GM12878 (cell line): ENCODE data around the gene FBXL17. TPM values are rescaled to one million over a fixed set of nuclear protein-coding genes. Genes with fewer than 3 reads are reported as not detected.

Source experiments
- ATAC-seq: fragments of 200-7000 bp; cut with Tn5 transposase; 3 replicates; pipeline ENCODE4 v1.9.1; 2020; ENCODE audit warnings: mild to moderate bottlenecking, moderate library complexity
- BruUV-seq: library from RNA; stranded (reverse); fragments of 400-500 nt; replicated peaks from 2 replicates; lab custom pipeline; 2021; lab: Mats Ljungman, UMichigan
- CTCF ChIA-PET: fragments of 300-600 bp; sonication (Branson Sonifier 250); formaldehyde crosslinking; extraction: SDS; loops from one replicate; lab custom pipeline; 2021; ENCODE audit warnings: inconsistent platforms; lab: Yijun Ruan, JAX
- POLR2A ChIA-PET: fragments of 350-600 bp; formaldehyde crosslinking; extraction: SDS; loops from one replicate; lab custom pipeline; 2021; ENCODE audit warnings: inconsistent platforms; lab: Charles Lee
- RAD21 ChIA-PET: fragments of 300-600 bp; sonication (Branson Sonifier 250); formaldehyde crosslinking; loops from one replicate; lab custom pipeline; 2023; ENCODE audit warnings: antibody characterized with exemption; ENCODE audit not compliant: unreplicated experiment; lab: Charles Lee
- SMC1A ChIA-PET: fragments of 300-600 bp; sonication (Branson Sonifier 250); formaldehyde crosslinking; loops from one replicate; lab custom pipeline; 2023; ENCODE audit not compliant: unreplicated experiment, uncharacterized antibody; lab: Charles Lee
- DNase-seq: peaks from one replicate; pipeline ENCODE4 v3.0.0-alpha.2; 2011; ENCODE audit warnings: low read depth, low spot score
- FAIRE-seq: peaks from 3 replicates; lab custom pipeline; 2011; peaks lifted over from hg19 to GRCh38; lab: Jason Lieb, UNC
- H2AFZ ChIP-seq: 2 replicates; pipeline ENCODE4 v1.6.0; 2011; ENCODE audit warnings: low read depth, low read length, control low read depth; ENCODE audit not compliant: control insufficient read depth
- H3K27ac ChIP-seq: 2 replicates; pipeline ENCODE4 v1.5.1; 2011; ENCODE audit warnings: control low read depth; ENCODE audit not compliant: control insufficient read depth, insufficient read depth
- H3K27me3 ChIP-seq, 2 experiments: replicated peaks in 1 of 2; 2 replicates each; pipeline versions ENCODE4 v1.6.0 to v1.6.1; 2011; ENCODE audit warnings: low read length in 1 of 2; ENCODE audit not compliant: control insufficient read depth in 2 of 2, insufficient read depth in 2 of 2
- H3K36me3 ChIP-seq, 2 experiments: 2 replicates each; pipeline ENCODE4 v1.5.1; 2011; ENCODE audit warnings: low read length in 1 of 2; ENCODE audit not compliant: control insufficient read depth in 2 of 2, insufficient read depth in 2 of 2
- H3K4me1 ChIP-seq: 2 replicates; pipeline ENCODE4 v1.6.1; 2011; ENCODE audit warnings: mild to moderate bottlenecking, low read length, moderate library complexity, mixed read lengths; ENCODE audit not compliant: control insufficient read depth, insufficient read depth
- H3K4me2 ChIP-seq: 2 replicates; pipeline ENCODE4 v1.6.0; 2011; ENCODE audit warnings: control low read depth; ENCODE audit not compliant: control insufficient read depth, insufficient read depth
- H3K4me3 ChIP-seq: fragments of 200-600 bp; sonication (generic); 2 replicates; pipeline ENCODE4 v1.5.1; 2016
- H3K79me2 ChIP-seq: 2 replicates; pipeline ENCODE4 v1.6.0; 2011; ENCODE audit warnings: low read length; ENCODE audit not compliant: control insufficient read depth, insufficient read depth
- H3K9ac ChIP-seq: 2 replicates; pipeline ENCODE4 v1.8.0; 2011; ENCODE audit warnings: low read length, control low read depth, mixed read lengths; ENCODE audit not compliant: control insufficient read depth, insufficient read depth
- H3K9me3 ChIP-seq: replicated peaks from 3 replicates; pipeline ENCODE4 v1.5.1; 2011; ENCODE audit warnings: mild to moderate bottlenecking, low read length; ENCODE audit not compliant: control insufficient read depth, insufficient read depth
- H4K20me1 ChIP-seq: 2 replicates; pipeline ENCODE4 v1.6.0; 2011; ENCODE audit not compliant: control insufficient read depth, insufficient read depth
- CREB1 ChIP-seq: IDR thresholded peaks from 2 replicates; pipeline ENCODE4 v1.6.1; 2012; ENCODE audit warnings: low read depth, mild to moderate bottlenecking, inconsistent platforms
- ESRRA ChIP-seq: IDR thresholded peaks from 2 replicates; pipeline ENCODE4 v1.6.1; 2012; ENCODE audit warnings: mild to moderate bottlenecking, low read length, improper control_type of control experiment
- POLR2A ChIP-seq: IDR thresholded peaks from 2 replicates; pipeline ENCODE4 v1.6.1; 2011; ENCODE audit warnings: low read depth, mild to moderate bottlenecking, low read length
- RB1 ChIP-seq: fragments of 450-650 bp; formaldehyde crosslinking; IDR thresholded peaks from 2 replicates; pipeline ENCODE4 v1.6.1; 2017; ENCODE audit warnings: mild to moderate bottlenecking, borderline replicate concordance
- RELA ChIP-seq: fragments of 450-650 bp; IDR thresholded peaks from 2 replicates; pipeline ENCODE4 v1.8.0; 2014; ENCODE audit warnings: borderline replicate concordance; ENCODE audit not compliant: partially characterized antibody
- YY1 ChIP-seq: IDR thresholded peaks from 2 replicates; pipeline ENCODE4 v1.6.1; 2011; ENCODE audit warnings: low read depth, mild to moderate bottlenecking, low read length
- ZNF274 ChIP-seq: IDR thresholded peaks from one replicate; pipeline ENCODE4 v1.8.0; 2011; ENCODE audit not compliant: insufficient read length, insufficient read depth
- WGBS: methylation state at CpG from one replicate; pipeline ENCODE4 v1.1.6; 2016; ENCODE audit warnings: low lambda C conversion rate; ENCODE audit not compliant: insufficient replicate concordance, insufficient coverage; ENCODE audit errors: missing lambda C conversion rate; 5-methylcytosine and 5-hydroxymethylcytosine counted together
- in situ Hi-C: fragments of 300-500 bp; cut with MboI; formaldehyde crosslinking; loops from 9 replicates; pipeline ENCODE4 v1.14.3; 2018; ENCODE audit warnings: mixed read lengths
- intact Hi-C: fragments of 100-400 bp; cut with micrococcal nuclease; formaldehyde crosslinking; loops from one replicate; pipeline ENCODE4 v1.14.2; 2022; ENCODE audit not compliant: unreplicated experiment
- polyA plus RNA-seq, 11 experiments: library from polyadenylated mRNA; depleted of rRNA in 4 of 11; unstranded in 6 of 11; stranded (reverse) in 5 of 11; fragments of >200 nt; fragmentation: Nextera tagmentation in 4 of 11; fragmentation: Illumina TruSeq in 1 of 11; extraction: Ambion mirVana in 4 of 11; extraction: Trizol in 1 of 11; gene quantifications; 1 replicate in 1 of 11; 2 replicates in 10 of 11; pipeline versions ENCODE4 v1.2.1 to v1.2.3, GENCODE V29; 2011 to 2016; ENCODE audit warnings: inconsistent platforms in 2 of 11, missing spikeins in 2 of 11, low read depth in 1 of 11
- total RNA-seq, 4 experiments: library from RNA; depleted of rRNA in 3 of 4; stranded (reverse); fragments of >200 nt in 3 of 4; fragmentation: Illumina TruSeq in 1 of 4; extraction: Trizol in 1 of 4; gene quantifications; 2 replicates each; pipeline versions ENCODE4 v1.2.1 to v1.2.3, GENCODE V29; 2013 to 2021
- TF ChIP-seq, protein P1 (sequence below): fragments of 450-650 bp; IDR thresholded peaks from 2 replicates; pipeline ENCODE4 v1.6.1; 2016; ENCODE audit warnings: mild to moderate bottlenecking
- TF ChIP-seq, protein P2 (sequence below): IDR thresholded peaks from 2 replicates; pipeline ENCODE4 v1.6.1; 2011; ENCODE audit warnings: mild to moderate bottlenecking, low read depth, low read length, moderate library complexity; ENCODE audit not compliant: insufficient replicate concordance
- TF ChIP-seq, protein P3 (sequence below): fragments of 450-650 bp; IDR thresholded peaks from 2 replicates; pipeline ENCODE4 v1.6.1; 2017; ENCODE audit warnings: mild to moderate bottlenecking, low read depth, inconsistent platforms; ENCODE audit not compliant: poor library complexity, severe bottlenecking

FBXL17 gene
- total and polyA plus RNA-seq, 10 of the 15 experiments (the other 5 are each of a cell fraction or from before 2014, with no cell fraction given), result 0.88 to 9.0 (median 4.4) TPM

DNA sequence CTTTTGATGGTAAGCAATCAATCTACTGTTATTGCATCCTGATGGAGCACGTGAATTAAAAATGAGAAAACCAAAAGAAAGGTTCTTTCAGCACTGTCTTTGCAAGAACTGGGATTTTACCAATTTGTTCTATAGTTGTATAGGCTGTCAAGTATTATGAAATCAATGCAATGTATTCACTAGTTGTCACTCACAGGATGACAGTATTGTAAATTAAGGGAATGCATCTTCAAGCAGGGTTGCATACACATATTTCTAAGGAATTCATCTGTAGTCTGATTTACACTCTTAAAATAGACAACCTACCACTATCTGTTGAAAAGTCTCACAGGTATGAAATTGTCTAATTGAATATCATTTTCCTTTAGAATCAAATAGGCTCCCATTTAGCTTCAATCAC lies 252.8 kb downstream of the FBXL17 start:
- no peak overlapping the region for H2AFZ ChIP-seq
- no peak for ATAC-seq
- no peak overlapping the region for H3K4me2 ChIP-seq
- no peak overlapping the region for H3K4me3 ChIP-seq
- H3K4me1 ChIP-seq, result no peaks in the 10 kb centered on the region
- no peaks in the 10 kb centered on the region for H4K20me1 ChIP-seq
- no peak overlapping the region for H3K9ac ChIP-seq
- intact Hi-C loops, result no loop called here
- RAD21 ChIA-PET, result no interaction called here
- DNase-seq, result no peak
- no peaks in the 10 kb centered on the region for H3K27me3 ChIP-seq
- H3K27ac ChIP-seq, result no peak overlapping the region
- SMC1A ChIA-PET, result no interaction called here
- H3K79me2 ChIP-seq, result no peaks in the 10 kb centered on the region
- 56% methylated on average over 1 of the region's 1 CpG for WGBS
- H3K9me3 ChIP-seq, result no peaks in the 10 kb centered on the region
- POLR2A ChIA-PET, result no interaction called here
- no peaks in the 10 kb centered on the region for H3K36me3 ChIP-seq
- no peak for FAIRE-seq
- CTCF ChIA-PET, result interaction anchor here (0.8 kb wide), 1 partner anchor 11 kb away, joined by 3 read pairs; no protein-coding TSS in a partner anchor
- BruUV-seq, result no TSS peak
- in situ Hi-C loops, result no loop called here
- TF ChIP-seq ESRRA, result no peak

DNA sequence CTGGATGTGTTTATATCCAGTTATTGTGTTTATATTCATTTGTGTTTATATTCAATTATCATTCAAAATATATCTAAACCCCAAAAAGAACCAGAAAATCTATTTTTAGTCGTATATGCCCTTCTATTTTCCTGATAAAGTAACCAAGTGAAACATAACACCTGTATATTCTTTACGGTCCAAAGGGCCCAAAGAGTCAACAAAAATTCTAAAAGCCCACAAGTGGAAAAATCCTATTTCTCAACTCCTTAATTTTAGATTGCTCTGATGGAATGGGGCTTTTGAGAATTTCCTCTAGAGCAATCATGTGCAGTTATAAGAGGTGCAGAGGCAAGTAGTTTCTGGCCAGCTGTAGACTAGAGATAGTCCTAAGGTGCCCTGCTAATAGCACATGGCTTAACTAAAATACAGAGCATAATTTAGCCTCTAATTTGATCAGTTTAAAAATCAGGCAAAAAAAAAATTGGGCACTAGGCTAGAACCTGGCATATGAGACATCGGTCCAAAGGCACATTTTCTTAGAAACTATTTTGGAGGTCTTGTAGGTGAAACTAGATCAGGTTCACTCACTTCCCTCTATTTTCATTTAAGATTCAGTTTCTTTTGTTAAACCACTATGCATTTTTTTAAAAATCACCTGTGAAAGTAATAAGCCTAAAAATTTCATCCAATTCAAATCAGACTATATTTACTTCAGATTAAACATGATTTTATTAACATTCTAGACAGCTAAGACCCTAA lies 256.0 kb downstream of the FBXL17 start:
- Histone ChIP-seq H3K36me3 (no peaks in the 10 kb centered on the region), H3K4me1 (no peaks in the 10 kb centered on the region), H3K9me3 (no peaks in the 10 kb centered on the region), H4K20me1 (no peaks in the 10 kb centered on the region), H3K27ac (no peak overlapping the region), H3K27me3 (no peaks in the 10 kb centered on the region), H3K9ac (no peak overlapping the region), H3K4me2 (no peak overlapping the region), H2AFZ (no peak overlapping the region), H3K4me3 (no peak overlapping the region), H3K79me2 (no peaks in the 10 kb centered on the region)
- POLR2A ChIA-PET, result no interaction called here
- FAIRE-seq (no peak), DNase-seq (no peak), ATAC-seq (no peak; the same call in 2 of the 3 replicates)
- RAD21 ChIA-PET, result no interaction called here
- CTCF ChIA-PET, result interaction anchor here (0.7 to 1.8 kb wide), 2 partner anchors 10 to 17 kb away, joined by 3 to 7 read pairs; no protein-coding TSS in a partner anchor
- WGBS, result 99% methylated on average over 3 of the region's 3 CpGs
- SMC1A ChIA-PET, result interaction anchor here (0.7 to 1.4 kb wide), 3 partner anchors 10 to 323 kb away, joined by 3 read pairs; no protein-coding TSS in a partner anchor
- no TSS peak for BruUV-seq
- intact Hi-C loops (no loop called here), in situ Hi-C loops (no loop called here)
- TF ChIP-seq YY1 (no peak), RELA (no peak), ZNF274 (no peak), POLR2A (no peak), CREB1 (no peak), RB1 (no peak)
- TF ChIP-seq, protein P1, sequence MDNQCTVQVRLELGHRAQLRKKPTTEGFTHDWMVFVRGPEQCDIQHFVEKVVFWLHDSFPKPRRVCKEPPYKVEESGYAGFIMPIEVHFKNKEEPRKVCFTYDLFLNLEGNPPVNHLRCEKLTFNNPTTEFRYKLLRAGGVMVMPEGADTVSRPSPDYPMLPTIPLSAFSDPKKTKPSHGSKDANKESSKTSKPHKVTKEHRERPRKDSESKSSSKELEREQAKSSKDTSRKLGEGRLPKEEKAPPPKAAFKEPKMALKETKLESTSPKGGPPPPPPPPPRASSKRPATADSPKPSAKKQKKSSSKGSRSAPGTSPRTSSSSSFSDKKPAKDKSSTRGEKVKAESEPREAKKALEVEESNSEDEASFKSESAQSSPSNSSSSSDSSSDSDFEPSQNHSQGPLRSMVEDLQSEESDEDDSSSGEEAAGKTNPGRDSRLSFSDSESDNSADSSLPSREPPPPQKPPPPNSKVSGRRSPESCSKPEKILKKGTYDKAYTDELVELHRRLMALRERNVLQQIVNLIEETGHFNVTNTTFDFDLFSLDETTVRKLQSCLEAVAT, result no peak
- TF ChIP-seq, protein P2, sequence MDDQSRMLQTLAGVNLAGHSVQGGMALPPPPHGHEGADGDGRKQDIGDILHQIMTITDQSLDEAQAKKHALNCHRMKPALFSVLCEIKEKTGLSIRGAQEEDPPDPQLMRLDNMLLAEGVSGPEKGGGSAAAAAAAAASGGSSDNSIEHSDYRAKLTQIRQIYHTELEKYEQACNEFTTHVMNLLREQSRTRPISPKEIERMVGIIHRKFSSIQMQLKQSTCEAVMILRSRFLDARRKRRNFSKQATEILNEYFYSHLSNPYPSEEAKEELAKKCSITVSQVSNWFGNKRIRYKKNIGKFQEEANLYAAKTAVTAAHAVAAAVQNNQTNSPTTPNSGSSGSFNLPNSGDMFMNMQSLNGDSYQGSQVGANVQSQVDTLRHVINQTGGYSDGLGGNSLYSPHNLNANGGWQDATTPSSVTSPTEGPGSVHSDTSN, result no peak
- TF ChIP-seq, protein P3, sequence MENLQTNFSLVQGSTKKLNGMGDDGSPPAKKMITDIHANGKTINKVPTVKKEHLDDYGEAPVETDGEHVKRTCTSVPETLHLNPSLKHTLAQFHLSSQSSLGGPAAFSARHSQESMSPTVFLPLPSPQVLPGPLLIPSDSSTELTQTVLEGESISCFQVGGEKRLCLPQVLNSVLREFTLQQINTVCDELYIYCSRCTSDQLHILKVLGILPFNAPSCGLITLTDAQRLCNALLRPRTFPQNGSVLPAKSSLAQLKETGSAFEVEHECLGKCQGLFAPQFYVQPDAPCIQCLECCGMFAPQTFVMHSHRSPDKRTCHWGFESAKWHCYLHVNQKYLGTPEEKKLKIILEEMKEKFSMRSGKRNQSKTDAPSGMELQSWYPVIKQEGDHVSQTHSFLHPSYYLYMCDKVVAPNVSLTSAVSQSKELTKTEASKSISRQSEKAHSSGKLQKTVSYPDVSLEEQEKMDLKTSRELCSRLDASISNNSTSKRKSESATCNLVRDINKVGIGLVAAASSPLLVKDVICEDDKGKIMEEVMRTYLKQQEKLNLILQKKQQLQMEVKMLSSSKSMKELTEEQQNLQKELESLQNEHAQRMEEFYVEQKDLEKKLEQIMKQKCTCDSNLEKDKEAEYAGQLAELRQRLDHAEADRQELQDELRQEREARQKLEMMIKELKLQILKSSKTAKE, result no peak
